ENCODE measurements around the gene VPS50.

DNA sequence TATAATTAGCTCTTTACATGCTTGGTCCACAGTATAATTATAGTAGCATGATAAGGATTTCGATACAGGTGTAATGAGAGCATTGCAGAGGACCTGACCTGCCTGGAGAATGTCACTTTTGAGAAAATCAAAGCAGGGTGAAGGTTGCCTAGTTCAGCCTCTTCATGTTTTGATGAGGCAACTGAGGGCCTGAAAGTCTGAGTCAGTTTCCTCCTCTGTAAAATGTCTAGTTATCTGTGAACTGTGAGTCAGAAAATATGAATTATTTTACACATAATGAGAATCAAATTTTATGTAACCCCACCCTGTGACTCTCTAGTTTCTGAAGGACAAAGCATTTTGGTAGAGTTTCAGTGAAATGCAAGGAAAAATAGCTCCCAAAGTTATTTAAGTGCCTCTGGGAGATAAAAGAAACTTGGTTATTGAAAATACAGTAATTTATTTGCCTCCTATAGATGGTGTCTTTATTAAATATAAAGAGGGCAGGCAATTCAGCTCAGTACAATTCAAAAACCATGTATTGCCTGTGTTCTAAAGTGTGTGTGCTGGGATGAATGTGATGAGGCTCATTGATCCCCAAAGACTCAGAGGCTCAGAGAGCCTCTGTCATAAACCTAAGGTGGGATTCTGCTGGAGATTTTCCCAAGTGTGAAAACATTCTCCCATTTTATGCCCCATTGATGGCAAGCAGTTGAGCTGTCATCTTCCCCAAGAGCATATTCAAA is 46.7 kb upstream of the VPS50 start:
- TF ChIP-seq, protein P1, sequence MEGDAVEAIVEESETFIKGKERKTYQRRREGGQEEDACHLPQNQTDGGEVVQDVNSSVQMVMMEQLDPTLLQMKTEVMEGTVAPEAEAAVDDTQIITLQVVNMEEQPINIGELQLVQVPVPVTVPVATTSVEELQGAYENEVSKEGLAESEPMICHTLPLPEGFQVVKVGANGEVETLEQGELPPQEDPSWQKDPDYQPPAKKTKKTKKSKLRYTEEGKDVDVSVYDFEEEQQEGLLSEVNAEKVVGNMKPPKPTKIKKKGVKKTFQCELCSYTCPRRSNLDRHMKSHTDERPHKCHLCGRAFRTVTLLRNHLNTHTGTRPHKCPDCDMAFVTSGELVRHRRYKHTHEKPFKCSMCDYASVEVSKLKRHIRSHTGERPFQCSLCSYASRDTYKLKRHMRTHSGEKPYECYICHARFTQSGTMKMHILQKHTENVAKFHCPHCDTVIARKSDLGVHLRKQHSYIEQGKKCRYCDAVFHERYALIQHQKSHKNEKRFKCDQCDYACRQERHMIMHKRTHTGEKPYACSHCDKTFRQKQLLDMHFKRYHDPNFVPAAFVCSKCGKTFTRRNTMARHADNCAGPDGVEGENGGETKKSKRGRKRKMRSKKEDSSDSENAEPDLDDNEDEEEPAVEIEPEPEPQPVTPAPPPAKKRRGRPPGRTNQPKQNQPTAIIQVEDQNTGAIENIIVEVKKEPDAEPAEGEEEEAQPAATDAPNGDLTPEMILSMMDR (IDR thresholded peaks at IDR 0.05) = no peak
- TF ChIP-seq POLR2A (IDR thresholded peaks at IDR 0.05) = no peak
- TF ChIP-seq EP300 (IDR thresholded peaks at IDR 0.05) = no peak
